Heart left ventricle (tissue), 13 donors: ENCODE results near the gene SLC27A2.

Experiments
- POLR2A ChIP-seq, 2 donors: fragments of 450-650 bp; IDR thresholded peaks; one replicate each; pipeline ENCODE4 v1.6.1; 2017; ENCODE audit warnings: antibody characterized with exemption in 2 of 2, mild to moderate bottlenecking in 2 of 2, moderate library complexity in 2 of 2
- TF ChIP-seq, protein P1 (sequence below), 12 donors: fragments of 200-600 bp; sonication (generic) in 4 of 12; IDR thresholded peaks; one replicate each; pipeline versions ENCODE4 v1.5.0 to v1.8.0; 2018 to 2022; ENCODE audit warnings: antibody characterized with exemption in 12 of 12, mild to moderate bottlenecking in 5 of 12
- donor health status: ischemic (EF 13 %, LVEDD 7.1; RV severe dilation, severe dysfunction).
- donor health status: DM: no; HTN: yes; CAD: no.
- donor health status: DM: no; HTN: no; CAD: no.
- donor health status: ischemic (EF 25% LVEDD 6.9; RV normal size, moderate dysfunction).
- donor health status: ischemic (EF 25% LVEDD 5.7; RV mildly dilated, moderate dysfunction).
- donor health status: ischemic (EF 35%, LVEDD 5.7; RV mildly dilated, moderate dysfunction).
- donor health status: nonischemic (EF 11% LVEDD 7.7; RV severe dilation, severe dysfunction).
- donor health status: DM: yes; HTN: yes; CAD: no.
- donor health status: PGD.
- donor health status: ischemic (EF 29% LVEDD 5.4; RV normal size, mild dysfunction).
- donor health status: nonischemic (EF 23%, LVEDD 6.1; RV moderate dilation, normal function).

GRCh38 chr15:50192926-50193620 lies 11.1 kb downstream of the SLC27A2 start:
- TF ChIP-seq POLR2A (IDR thresholded peaks at IDR 0.05): no peak
- TF ChIP-seq, protein P1, sequence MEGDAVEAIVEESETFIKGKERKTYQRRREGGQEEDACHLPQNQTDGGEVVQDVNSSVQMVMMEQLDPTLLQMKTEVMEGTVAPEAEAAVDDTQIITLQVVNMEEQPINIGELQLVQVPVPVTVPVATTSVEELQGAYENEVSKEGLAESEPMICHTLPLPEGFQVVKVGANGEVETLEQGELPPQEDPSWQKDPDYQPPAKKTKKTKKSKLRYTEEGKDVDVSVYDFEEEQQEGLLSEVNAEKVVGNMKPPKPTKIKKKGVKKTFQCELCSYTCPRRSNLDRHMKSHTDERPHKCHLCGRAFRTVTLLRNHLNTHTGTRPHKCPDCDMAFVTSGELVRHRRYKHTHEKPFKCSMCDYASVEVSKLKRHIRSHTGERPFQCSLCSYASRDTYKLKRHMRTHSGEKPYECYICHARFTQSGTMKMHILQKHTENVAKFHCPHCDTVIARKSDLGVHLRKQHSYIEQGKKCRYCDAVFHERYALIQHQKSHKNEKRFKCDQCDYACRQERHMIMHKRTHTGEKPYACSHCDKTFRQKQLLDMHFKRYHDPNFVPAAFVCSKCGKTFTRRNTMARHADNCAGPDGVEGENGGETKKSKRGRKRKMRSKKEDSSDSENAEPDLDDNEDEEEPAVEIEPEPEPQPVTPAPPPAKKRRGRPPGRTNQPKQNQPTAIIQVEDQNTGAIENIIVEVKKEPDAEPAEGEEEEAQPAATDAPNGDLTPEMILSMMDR (IDR thresholded peaks at IDR 0.05): no peak
